ENCODE results near the gene FOXF1. TPM values are rescaled to one million over a fixed set of nuclear protein-coding genes. Genes with fewer than 3 reads are reported as not detected.

The FOXF1 gene
- total RNA-seq, 1 experiment from 2014 or later = 0.10 TPM

DNA sequence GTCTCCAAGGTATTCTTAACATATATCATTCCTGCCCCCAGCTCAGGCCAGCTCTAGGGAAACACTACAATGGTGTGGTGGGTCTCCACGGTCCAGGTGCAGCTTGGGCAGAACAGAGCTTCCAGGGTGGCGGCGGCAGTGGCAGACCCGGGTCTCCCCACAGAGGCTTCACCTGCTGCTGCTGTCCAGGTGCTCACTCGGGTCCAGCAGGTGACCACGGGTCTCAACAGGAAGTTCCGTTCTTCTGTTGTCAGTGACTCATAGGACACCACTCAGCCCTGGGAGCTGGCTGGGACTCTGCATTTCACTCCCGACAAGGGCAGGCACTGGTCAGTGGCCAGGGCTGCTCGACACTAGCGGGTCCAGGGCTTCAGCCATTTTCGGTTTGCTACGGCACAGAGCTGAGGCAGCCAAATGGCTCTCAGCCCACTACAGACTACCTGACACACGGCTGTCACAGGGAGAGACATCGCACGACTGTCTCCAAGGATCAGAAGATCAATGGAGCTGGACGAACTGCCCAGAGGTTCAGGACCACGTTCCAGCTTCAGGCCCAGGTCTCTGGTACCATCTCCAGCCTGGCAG, 28.0 kb downstream of the FOXF1 start:
- H3K4me3 ChIP-seq (ENCODE audit: low read depth in 2 of 2, low read length in 2 of 2) = no peak overlapping the region
- no TSS peak for BruUV-seq (replicated peaks)
- in situ Hi-C loops (cut with HindIII; ENCODE audit: low pct_unique_long_range_greater_than_20kb, low sequenced_read_pairs) = no loop called here
- H3K9me3 ChIP-seq (ENCODE audit: control insufficient read depth, insufficient read depth, low read depth, low read length) = no peaks in the 10 kb centered on the region
- TF ChIP-seq, protein P1, sequence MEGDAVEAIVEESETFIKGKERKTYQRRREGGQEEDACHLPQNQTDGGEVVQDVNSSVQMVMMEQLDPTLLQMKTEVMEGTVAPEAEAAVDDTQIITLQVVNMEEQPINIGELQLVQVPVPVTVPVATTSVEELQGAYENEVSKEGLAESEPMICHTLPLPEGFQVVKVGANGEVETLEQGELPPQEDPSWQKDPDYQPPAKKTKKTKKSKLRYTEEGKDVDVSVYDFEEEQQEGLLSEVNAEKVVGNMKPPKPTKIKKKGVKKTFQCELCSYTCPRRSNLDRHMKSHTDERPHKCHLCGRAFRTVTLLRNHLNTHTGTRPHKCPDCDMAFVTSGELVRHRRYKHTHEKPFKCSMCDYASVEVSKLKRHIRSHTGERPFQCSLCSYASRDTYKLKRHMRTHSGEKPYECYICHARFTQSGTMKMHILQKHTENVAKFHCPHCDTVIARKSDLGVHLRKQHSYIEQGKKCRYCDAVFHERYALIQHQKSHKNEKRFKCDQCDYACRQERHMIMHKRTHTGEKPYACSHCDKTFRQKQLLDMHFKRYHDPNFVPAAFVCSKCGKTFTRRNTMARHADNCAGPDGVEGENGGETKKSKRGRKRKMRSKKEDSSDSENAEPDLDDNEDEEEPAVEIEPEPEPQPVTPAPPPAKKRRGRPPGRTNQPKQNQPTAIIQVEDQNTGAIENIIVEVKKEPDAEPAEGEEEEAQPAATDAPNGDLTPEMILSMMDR (IDR thresholded peaks at IDR 0.05) = no peak
- TF ChIP-seq SIN3A (IDR thresholded peaks at IDR 0.05; ENCODE audit: borderline replicate concordance, insufficient read depth, low read depth, low read length) (no peak), TCF7L2 (IDR thresholded peaks at IDR 0.05; ENCODE audit: low read depth, low read length) (no peak), POLR2AphosphoS5 (IDR thresholded peaks at IDR 0.05; ENCODE audit: low read depth, low read length) (no peak)
- TF ChIP-seq, protein P2, sequence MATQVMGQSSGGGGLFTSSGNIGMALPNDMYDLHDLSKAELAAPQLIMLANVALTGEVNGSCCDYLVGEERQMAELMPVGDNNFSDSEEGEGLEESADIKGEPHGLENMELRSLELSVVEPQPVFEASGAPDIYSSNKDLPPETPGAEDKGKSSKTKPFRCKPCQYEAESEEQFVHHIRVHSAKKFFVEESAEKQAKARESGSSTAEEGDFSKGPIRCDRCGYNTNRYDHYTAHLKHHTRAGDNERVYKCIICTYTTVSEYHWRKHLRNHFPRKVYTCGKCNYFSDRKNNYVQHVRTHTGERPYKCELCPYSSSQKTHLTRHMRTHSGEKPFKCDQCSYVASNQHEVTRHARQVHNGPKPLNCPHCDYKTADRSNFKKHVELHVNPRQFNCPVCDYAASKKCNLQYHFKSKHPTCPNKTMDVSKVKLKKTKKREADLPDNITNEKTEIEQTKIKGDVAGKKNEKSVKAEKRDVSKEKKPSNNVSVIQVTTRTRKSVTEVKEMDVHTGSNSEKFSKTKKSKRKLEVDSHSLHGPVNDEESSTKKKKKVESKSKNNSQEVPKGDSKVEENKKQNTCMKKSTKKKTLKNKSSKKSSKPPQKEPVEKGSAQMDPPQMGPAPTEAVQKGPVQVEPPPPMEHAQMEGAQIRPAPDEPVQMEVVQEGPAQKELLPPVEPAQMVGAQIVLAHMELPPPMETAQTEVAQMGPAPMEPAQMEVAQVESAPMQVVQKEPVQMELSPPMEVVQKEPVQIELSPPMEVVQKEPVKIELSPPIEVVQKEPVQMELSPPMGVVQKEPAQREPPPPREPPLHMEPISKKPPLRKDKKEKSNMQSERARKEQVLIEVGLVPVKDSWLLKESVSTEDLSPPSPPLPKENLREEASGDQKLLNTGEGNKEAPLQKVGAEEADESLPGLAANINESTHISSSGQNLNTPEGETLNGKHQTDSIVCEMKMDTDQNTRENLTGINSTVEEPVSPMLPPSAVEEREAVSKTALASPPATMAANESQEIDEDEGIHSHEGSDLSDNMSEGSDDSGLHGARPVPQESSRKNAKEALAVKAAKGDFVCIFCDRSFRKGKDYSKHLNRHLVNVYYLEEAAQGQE (IDR thresholded peaks at IDR 0.05; ENCODE audit: insufficient read depth in 1 of 2, low read depth in 2 of 2, low read length in 1 of 2) = no peak
- ATAC-seq = no peak
- no peak for DNase-seq (ENCODE audit: low read depth, low spot score)
- H3K4me1 ChIP-seq (ENCODE audit: control insufficient read depth, insufficient read depth, low read length) = no peaks in the 10 kb centered on the region
- POLR2A ChIA-PET = no interaction called here
- intact Hi-C loops (cut with micrococcal nuclease; ENCODE audit: unreplicated experiment) = no loop called here
- CTCF ChIA-PET = no interaction called here
- H3K27ac ChIP-seq (ENCODE audit: low read length) = no peak overlapping the region
- no peaks in the 10 kb centered on the region for H3K36me3 ChIP-seq (ENCODE audit: control insufficient read depth, insufficient read depth, low read length)
- no peaks in the 10 kb centered on the region for H3K27me3 ChIP-seq (ENCODE audit: control insufficient read depth, insufficient read depth, low read length)

DNA sequence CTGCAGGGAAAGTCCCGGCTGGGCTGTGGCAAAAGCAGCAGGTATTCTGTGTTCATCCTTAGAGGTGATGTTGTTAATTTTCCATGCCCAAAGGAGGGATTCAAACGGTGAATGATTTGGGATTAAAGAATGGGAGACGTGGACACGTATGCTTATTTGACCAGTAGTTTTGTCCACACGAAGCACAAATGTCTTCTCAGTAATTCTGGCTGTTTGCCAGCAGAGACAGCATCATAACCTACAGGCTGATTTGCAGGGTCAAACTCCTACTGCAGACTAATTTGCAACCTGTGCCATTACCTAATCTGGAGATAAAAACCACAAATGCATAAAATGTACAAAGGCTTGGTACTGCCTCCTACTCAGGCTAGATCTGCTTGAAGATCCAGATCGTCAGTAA, 30.6 kb downstream of the FOXF1 start:
- no peaks in the 10 kb centered on the region for H3K4me1 ChIP-seq (ENCODE audit: control insufficient read depth, insufficient read depth, low read length)
- no peaks in the 10 kb centered on the region for H3K9me3 ChIP-seq (ENCODE audit: control insufficient read depth, insufficient read depth, low read depth, low read length)
- in situ Hi-C loops (cut with HindIII; ENCODE audit: low pct_unique_long_range_greater_than_20kb, low sequenced_read_pairs) (no loop called here), intact Hi-C loops (cut with micrococcal nuclease; ENCODE audit: unreplicated experiment) (no loop called here)
- ChIA-PET CTCF (no interaction called here), POLR2A (no interaction called here)
- ATAC-seq = no peak
- no peak overlapping the region for H3K4me3 ChIP-seq (ENCODE audit: low read depth in 2 of 2, low read length in 2 of 2)
- no TSS peak for BruUV-seq (replicated peaks)
- TF ChIP-seq, protein P1 (IDR thresholded peaks at IDR 0.05) = no peak
- TF ChIP-seq TCF7L2 (IDR thresholded peaks at IDR 0.05; ENCODE audit: low read depth, low read length) (no peak), SIN3A (IDR thresholded peaks at IDR 0.05; ENCODE audit: borderline replicate concordance, insufficient read depth, low read depth, low read length) (no peak), POLR2AphosphoS5 (IDR thresholded peaks at IDR 0.05; ENCODE audit: low read depth, low read length) (no peak)
- TF ChIP-seq, protein P2 (IDR thresholded peaks at IDR 0.05; ENCODE audit: insufficient read depth in 1 of 2, low read depth in 2 of 2, low read length in 1 of 2) = no peak
- no peak for DNase-seq (ENCODE audit: low read depth, low spot score)
- no peak overlapping the region for H3K27ac ChIP-seq (ENCODE audit: low read length)
- H3K36me3 ChIP-seq (ENCODE audit: control insufficient read depth, insufficient read depth, low read length) = no peaks in the 10 kb centered on the region
- H3K27me3 ChIP-seq (ENCODE audit: control insufficient read depth, insufficient read depth, low read length) = no peaks in the 10 kb centered on the region

Measured in Panc1 (cell line).